Measurements from ENCODE around the gene SMTN.

The SMTN gene

GRCh38 chr22:31098632-31099110, 17.6 kb downstream of the SMTN start:
- no peak for TF ChIP-seq CTCF (IDR thresholded peaks at IDR 0.05; ENCODE audit: low read depth, low read length, missing control alignments)
- no peak overlapping the region for H3K4me3 ChIP-seq (ENCODE audit: low read depth, low read length)
- DNase-seq (ENCODE audit: low read depth), result no peak

GRCh38 chr22:31099386-31099785, 18.3 kb downstream of the SMTN start:
- no peak overlapping the region for H3K4me3 ChIP-seq (ENCODE audit: low read depth, low read length)
- DNase-seq (ENCODE audit: low read depth), result no peak
- TF ChIP-seq CTCF (IDR thresholded peaks at IDR 0.05; ENCODE audit: low read depth, low read length, missing control alignments), result no peak

- no peak overlapping the region for H3K4me3 ChIP-seq (ENCODE audit: low read depth, low read length)
- TF ChIP-seq CTCF (IDR thresholded peaks at IDR 0.05; ENCODE audit: low read depth, low read length, missing control alignments), result no peak
- DNase-seq (ENCODE audit: low read depth), result no peak
These were observed 19.0 kb downstream of the SMTN start for GRCh38 chr22:31099841-31100761.

- no peak overlapping the region for H3K4me3 ChIP-seq (ENCODE audit: low read depth, low read length)
- TF ChIP-seq CTCF (IDR thresholded peaks at IDR 0.05; ENCODE audit: low read depth, low read length, missing control alignments), result no peak
- DNase-seq (ENCODE audit: low read depth), result no peak
These were observed 19.8 kb downstream of the SMTN start for GRCh38 chr22:31100762-31101525.

- no peak overlapping the region for H3K4me3 ChIP-seq (ENCODE audit: low read depth, low read length)
- no peak for DNase-seq (ENCODE audit: low read depth)
- TF ChIP-seq CTCF (IDR thresholded peaks at IDR 0.05; ENCODE audit: low read depth, low read length, missing control alignments), result no peak
These were observed 21.4 kb downstream of the SMTN start for GRCh38 chr22:31102441-31103081.

- TF ChIP-seq CTCF (IDR thresholded peaks at IDR 0.05; ENCODE audit: low read depth, low read length, missing control alignments), result no peak
- H3K4me3 ChIP-seq (ENCODE audit: low read depth, low read length), result no peak overlapping the region
- DNase-seq (ENCODE audit: low read depth), result no peak
These were observed 22.0 kb downstream of the SMTN start for GRCh38 chr22:31103111-31103510.
